ENCODE measurements around the gene IFIT1.
"Not testable (repeated sequence)": the region's sequence is repeated elsewhere in the genome, so short reads cannot be mapped to it uniquely, and the experiment has no call there.

The IFIT1 gene, protein sequence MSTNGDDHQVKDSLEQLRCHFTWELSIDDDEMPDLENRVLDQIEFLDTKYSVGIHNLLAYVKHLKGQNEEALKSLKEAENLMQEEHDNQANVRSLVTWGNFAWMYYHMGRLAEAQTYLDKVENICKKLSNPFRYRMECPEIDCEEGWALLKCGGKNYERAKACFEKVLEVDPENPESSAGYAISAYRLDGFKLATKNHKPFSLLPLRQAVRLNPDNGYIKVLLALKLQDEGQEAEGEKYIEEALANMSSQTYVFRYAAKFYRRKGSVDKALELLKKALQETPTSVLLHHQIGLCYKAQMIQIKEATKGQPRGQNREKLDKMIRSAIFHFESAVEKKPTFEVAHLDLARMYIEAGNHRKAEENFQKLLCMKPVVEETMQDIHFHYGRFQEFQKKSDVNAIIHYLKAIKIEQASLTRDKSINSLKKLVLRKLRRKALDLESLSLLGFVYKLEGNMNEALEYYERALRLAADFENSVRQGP

DNA sequence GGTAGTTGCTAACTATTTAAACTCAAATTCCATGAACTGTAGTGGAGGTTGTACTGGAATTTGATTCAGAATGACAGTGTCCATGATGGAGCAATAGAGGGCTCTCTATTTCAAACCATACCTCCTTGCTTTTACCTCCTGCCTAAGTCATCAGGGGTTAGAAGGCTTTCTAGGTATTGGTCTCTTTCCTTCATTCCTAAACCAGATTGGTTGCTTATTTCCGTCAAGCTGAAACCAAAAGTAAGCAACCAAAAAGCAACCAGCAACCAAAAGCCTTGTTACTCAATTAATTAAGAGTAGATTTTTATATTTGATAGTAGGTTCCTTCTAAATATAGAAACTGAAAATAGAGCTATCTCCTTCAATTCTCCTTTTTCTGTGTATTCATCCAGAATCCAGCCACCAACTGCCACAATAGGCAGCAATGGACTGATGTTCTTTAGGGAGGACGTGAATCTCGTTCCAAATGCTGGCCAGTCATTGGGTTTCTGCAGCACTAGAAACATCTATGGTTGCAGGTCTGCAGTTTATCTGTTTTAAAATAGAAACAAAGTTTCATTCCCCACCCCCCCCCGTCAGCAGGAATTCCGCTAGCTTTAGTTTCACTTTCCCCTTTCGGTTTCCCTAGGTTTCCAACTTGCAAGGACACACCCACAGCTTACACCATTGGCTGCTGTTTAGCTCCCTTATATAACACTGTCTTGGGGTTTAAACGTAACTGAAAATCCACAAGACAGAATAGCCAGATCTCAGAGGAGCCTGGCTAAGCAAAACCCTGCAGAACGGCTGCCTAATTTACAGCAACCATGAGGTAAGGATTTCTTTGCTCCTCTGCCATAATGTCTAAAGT lies at the start of gene IFIT1:
TSS of gene IFIT1 (plus strand) at position 717 of the 850 bp plus-strand sequence. CDS start at position 807, 90 bp downstream.
- DNase-seq (ENCODE audit: low read depth in 2 of 2): no peak

DNA sequence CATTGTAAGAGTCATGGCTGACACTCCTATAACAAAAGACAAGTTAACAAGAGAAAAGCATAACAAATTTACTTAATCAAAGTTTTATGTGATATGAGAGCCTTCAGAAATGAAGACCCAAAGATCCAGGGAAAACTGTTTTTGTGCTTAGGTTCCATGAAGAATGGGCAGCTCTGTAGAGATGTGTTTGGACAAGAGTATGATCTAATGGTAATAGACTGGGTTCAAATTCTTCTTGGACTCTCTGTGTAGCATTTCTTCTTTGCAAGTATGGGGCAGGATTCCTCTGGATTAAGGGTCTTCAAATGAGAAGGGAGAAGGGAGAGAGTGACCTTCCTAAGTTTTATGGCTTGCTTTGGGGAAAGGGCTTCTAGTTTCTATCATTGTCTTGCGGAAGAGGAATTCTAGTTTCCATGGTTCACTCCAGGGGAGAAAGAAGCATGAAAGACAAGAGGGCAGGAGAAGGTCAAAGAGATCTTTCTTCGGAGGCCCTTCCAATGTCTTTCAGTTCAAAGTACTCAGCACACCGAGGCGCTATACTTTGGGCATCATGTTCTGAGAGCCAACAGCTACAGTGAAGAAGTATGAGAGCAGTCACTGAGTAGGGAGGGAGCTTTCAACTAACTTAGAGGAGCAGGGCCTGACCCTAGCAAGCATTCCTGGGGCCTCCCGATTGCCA lies 49.2 kb upstream of the IFIT1 start:
- no peak for DNase-seq (ENCODE audit: low read depth in 2 of 2)

DNA sequence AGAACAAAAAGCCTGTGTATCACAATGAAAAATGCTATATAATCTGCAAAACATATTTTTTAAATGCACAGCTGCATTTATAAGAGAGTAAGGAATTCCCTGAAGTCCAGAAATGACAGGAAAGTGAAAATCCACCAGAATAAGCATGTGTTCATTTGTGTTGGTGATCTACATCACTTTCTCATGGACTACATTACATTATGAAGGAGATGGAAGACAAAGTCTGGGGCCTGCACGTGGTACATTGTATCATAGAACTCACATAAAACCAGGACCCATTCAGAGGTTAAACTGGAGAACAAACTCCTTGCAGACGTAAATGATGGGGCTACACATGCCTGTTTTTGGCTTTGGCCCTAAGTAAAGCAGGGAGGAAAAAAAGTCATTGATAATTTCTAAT lies 48.3 kb upstream of the IFIT1 start:
- DNase-seq (ENCODE audit: low read depth in 2 of 2): no peak

DNA sequence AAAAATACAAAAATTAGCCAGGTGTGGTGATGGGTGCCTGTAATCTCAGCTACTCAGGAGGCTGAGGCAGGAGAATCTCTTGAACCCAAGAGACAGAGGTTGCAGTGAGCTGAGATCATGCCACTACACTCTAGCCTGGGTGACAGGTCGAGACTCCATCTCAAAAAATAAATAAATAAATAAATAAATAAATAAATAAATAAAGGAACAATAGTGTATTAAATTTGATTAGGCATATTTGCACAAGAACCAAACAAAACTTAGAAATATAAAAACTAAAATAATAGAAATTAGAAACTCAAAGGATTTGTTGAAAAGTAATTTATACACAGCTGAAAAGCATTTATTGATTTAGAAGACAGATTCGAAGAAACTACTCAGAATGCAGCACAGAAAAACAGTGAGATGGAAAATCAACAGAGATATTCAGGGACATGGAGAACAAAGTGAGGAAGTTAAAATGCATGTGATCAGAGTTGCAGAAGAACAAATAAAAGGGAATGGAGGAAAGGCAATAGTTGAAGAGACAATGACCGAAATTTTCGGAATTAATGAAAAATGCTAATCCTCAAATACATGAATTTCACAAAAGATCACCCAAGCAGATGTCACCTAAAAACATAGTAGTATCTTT lies 46.9 kb upstream of the IFIT1 start:
- DNase-seq (ENCODE audit: low read depth in 2 of 2): no peak

DNA sequence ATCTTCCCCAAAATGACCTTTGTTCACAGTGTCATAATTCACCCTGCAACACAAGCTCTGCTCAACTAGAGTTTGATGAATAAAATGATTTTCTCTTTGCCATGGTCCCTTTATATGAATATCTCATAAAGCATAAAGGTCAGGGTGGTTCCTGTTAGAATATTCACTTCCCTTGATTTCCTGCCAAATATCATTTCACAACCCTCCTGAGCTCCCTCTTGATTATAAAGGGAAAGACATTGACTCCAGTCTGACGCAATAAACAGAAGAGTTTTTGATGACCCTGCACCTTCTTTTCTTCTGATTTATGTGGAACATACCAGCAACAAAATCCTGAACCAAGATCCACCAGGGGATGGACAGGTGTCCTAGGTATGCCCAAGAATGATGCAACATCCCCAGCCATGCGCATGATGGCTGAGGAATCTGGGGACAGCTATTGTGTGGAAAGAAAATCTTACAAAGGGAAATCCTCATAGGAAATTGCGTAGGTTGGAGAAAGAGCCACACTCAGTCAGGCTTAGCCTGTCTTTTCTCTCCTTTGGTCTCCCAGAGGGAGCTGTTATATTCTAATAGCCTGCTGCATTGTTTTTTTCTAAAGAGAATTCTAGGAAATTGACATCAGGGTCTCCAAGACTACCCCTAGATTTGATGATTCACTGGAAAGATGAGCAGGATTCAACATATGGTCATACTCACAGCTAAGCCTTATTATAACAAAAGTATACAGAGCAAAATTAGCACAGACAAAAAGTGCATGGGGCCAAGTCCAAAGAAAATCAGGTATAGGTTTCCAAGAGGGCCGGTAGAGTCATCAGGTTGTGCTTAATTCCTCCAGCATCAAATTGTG lies 45.8 kb upstream of the IFIT1 start:
- no peak for DNase-seq (ENCODE audit: low read depth in 2 of 2)

DNA sequence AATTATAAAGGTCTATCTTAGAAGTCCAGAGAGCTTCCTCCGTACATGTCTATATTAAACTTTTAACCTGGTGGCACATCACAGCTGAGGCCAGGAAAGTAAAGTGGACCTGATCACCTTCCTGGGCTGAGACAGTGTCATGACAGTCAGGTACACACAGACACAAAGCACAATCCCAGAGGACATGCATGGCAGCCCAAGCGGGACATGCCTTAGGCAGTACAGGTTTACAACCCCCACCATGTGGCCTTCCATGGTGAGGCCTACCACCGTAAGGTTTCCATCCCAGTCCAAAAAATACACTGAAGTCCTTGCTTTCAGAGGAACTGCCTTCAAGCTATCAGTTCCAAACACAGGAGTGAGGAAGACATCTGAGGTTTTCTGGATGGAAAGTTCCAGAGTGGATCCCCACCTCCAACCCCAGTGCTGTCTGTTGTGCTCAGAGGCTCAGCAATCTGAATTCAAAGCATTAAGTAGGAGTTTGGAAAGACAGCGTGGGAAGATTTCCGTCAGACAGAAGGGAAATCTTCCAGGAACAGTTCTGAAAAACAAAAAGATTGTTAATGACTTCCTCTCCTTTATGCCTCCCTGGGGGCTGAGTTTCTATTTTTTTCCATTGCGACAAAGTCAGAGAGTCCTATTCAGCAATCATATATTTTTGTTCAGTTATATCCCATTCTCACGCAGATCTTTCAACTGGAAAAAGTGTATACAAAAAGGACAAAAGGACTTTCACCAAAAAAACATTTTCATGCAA lies 44.5 kb upstream of the IFIT1 start:
- no peak for DNase-seq (ENCODE audit: low read depth in 2 of 2)

DNA sequence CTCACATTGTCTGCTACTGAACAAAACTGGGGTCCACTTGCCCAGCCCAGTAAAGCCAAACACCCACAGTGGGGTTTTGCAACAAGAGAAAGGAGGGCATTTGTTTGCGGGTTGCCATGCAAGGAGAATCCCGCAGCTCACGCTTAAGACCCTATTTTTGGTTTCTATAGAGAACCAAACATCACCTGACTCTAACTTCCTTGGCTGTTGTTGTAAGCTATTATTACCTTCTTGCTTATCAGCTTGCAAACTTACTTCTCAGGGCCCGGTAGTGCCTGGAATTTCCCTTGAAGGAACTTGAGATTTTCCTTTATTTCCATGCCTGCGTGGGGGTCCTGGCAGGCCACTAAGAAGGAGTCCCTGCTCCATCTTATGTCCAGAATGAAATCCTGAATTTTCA lies 43.9 kb upstream of the IFIT1 start:
- DNase-seq (ENCODE audit: low read depth in 2 of 2): no peak

DNA sequence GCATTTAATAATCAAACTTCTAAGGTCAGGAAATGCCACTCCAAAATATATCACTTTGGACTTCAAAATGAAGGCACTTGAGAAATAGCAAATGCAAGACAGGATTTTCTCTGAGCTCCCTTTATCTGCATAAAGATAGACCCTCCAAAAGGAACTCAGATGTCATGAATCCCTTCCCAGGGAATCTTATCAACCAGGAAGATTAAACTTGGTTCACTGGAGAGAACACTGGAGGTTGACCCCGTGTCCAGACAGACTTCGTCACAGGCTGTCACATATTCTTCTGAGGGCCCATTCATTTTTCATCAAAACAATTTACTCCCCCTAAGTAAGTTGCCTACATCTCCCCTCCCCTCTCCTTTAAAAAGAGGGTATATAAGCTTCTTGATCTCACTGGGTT lies 43.4 kb upstream of the IFIT1 start:
- no peak for DNase-seq (ENCODE audit: low read depth in 2 of 2)

DNA sequence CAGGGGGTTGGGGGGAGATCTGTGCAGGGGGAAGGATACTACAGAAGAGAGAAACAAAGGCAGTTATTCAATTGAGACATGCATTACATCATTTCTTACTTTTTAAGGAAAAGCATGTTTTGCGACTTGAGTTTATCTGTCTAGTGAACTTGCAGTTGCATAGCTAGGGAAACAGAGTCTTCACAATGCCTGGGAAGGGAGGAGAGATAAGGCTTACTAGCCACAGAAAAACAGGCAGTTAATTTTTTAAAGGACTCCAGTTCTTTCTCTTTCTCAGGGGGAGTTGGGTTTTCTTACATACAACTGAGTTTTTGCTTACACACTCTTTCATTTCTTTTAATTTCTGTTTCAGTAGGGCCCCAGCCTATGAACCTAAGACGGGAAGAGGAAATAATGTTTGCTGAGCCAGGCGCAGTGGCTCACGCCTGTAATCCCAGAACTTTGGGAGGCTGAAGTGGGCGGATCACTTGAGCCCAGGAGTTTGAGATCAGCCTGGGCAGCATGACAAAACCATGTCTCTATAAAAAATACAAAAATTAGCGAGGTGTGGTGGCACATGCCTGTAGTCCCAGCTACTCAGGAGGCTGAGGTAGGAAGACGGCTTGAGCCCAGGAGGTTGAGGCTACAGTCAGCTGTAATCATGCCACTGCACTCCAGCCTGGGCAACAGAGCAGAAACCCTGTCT lies 41.6 kb upstream of the IFIT1 start:
- not testable (repeated sequence) for DNase-seq (ENCODE audit: low read depth in 2 of 2)

DNA sequence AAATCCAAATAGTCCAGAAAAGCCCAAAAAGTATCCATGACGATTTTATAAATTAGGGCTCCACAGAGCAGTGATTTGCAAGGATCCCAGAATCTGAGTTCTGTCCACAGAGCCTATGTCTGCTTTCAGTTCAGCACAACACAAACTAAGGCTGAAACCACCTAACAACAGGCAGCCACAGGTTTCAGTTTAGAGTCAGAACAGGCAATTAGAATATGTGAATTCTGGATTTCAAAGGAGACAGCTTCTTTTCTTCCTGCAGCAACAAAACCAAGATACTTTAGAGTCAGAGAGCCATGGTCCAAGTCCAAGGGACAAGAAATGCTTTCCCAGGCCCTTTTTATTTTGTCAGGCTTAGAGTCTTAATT lies 41.0 kb upstream of the IFIT1 start:
- no peak for DNase-seq (ENCODE audit: low read depth in 2 of 2)

DNA sequence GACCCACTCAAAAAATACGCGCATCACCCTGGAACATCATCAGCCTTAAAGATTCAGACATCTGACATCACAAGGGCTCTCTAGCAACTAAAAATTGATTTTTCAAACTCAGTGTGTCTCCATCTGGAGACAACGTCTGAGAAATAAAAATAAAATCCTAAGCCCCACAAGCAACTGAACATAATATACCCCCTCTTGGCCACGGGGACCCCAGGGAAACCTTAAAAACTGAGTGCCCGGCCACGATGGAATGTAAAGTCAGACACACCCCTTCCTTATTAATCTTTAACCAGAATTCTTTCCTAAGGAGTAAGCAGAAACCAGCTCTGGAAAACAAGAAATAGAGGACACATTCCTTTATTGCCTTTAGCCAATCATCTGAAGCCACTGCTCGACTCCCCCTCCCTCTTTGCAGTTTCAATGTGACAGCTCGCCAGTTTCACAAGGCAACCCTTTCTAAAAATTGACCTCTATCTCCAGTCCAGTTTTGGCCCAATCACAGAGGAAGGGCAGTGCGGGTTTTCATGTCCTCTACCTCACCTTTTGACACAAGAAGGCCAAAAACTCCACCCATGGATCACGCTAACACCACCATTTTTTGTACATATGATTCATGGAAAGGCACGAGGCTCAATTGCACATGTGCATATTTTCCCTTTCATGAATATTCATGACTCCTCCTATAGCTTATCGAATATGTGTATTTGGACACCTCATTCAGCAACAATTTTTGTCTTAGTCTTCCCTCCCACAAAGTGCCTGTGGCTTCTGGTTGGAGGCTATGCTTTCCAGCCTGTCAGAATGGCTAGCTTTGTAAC lies 40.4 kb upstream of the IFIT1 start:
- no peak for DNase-seq (ENCODE audit: low read depth in 2 of 2)

DNA sequence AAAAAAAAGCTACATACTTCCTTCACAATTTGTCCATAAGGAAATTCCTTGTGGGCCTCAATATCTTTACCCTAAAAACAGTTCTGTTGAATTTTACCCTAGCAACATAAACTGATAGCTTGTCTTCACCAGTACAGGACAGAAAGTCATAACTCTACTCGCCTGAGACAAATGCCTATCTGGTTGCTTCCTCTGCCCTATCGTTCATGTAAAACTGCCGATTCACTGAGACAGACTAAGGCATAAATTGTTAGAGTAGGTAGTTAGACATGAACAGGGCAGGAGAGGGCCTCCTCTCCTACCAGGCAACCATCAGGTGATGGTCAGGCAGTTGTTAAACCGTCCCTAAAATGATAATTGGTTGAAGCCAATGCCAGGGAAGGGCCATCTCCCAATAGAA lies 39.6 kb upstream of the IFIT1 start:
- no peak for DNase-seq (ENCODE audit: low read depth in 2 of 2)

DNA sequence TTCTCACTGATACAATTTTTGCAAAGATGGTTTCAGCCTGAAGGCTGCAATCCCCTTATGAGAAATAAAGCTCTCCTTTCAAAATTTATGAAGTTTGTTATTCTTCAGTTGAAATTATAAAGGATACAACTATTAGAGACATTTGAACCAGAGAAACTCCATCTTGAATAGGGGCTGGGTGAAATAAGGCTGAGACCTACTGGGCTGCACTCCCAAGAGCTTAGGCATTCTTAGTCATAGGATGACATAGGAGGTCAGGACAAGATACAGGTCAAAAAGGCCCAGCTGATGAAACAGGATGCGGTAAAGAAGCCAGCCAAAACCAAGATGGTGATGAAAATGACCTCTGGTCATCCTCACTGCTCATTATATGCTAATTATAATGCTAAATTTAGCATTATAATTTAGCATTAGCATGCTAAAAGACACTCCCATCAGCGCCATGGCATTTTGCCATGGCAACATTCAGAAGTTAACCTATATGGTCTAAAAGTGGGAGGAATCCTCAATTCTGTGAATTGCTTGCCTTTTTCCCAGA lies 37.0 kb upstream of the IFIT1 start:
- DNase-seq (ENCODE audit: low read depth in 2 of 2): no peak

DNA sequence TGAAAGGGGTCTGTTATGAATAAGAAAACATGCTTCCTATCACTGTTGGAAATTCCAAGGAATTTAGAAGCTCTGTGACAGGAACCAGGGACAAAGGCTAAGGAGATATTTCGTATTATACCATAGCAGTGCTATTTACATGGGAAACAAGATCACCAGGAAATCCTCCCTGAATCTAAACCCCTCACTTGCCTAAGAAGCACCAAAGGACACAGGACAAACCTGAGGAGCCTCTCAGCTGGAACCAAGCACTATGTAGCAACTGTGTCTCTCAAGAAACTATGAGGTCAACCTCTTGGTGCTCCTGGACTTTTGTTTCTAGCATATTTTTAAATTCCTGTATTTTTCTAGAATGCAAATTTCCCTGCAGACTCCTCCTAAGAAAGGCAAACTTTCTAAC lies 35.3 kb upstream of the IFIT1 start:
- no peak for DNase-seq (ENCODE audit: low read depth in 2 of 2)

DNA sequence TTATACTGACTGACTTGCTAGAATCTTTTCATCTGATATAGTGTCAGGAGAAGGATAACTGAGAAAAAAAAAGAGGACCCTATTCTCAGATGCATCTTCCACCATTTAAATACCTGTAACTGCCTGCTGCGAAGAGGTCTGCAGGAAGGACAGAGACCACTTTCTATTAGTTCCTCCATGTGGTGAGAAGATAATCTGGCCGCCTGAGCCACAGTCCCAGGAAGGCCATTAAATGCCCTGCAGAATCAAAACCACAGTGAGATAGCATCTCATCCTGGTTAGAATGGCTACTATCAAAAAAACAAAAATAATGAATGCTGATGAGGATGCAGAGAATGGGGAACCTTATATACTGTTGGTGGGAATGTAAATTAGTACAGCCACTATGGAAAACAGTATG lies 34.4 kb upstream of the IFIT1 start:
- DNase-seq (ENCODE audit: low read depth in 2 of 2): no peak

DNA sequence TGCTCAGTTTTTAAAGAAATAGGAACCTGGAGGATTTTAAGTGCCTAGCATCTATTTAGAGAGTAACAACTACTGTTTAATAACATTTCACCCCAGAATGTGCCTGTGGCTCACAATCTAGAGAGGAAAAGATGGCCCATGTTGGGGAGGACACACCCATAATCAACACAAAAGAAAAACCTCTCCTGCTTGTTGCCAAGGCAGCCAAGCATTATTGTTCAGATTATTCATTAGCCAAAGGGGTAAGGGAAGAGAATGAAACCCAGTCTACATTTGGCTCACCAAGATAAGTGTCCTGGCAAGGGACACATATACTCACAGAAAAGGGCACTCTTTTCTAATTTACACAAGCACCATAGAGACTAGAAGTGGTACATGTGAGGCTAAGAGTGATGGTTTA lies 32.3 kb upstream of the IFIT1 start:
- no peak for DNase-seq (ENCODE audit: low read depth in 2 of 2)

DNA sequence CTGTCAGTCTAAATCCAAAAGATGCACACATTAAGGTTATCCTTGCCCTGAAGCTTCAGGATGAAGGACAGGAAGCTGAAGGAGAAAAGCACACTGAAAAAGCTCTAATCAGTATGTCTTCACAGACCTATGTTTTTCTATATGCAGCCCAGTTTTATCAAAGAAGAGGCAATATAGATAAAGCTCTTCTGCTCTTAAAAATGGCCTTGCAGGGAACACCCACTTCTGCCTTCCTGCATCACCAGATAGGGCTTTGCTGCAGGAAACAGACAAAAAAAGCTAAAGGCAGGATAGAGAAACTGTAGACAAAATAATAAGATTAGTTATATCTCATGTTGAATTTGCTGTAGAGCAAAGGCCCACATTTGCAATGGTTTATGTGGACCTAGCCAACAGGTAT lies 29.5 kb upstream of the IFIT1 start:
- no peak for DNase-seq (ENCODE audit: low read depth in 2 of 2)

DNA sequence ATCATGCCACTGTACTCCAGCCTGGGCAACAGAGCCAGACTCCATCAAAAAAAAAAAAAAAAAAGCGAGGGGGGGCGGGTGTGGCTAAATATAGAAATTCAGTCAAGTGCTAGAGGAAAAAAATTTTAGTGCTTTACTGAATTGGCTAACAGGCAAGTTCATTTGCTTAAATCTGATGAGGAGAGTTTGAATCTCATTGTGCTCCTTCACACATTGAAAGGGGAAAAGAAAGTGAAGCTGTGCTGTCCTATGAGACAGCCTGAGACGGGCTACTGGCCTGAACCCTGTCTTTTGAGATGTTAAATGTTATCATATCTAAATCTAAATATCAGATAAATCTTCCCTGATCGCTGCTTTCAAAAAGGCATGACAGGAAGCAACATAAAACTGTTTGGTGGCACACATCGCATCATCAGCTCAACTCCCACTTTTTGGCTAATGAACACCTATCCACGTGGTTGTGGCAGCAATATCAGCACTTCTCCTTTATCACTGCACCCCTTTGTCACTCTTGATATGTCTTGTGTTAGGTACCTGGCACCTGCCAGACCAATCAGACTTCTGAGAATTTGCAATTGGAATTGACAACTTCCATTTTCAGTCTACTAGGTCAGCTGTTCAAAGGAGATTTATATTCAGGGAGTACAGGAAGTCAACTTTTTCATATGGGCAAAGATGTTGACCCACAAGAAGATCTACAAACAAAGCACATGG lies 28.5 kb upstream of the IFIT1 start:
- DNase-seq (ENCODE audit: low read depth in 2 of 2): no peak

Measured in stimulated activated CD8-positive, alpha-beta memory T cell treated with anti-CD3 and anti-CD28 coated beads, Interleukin-2, amount 100 ng/mL, for 48 hours (primary cell).